HTR-8/SVneo (cell line): Measurements from ENCODE around the gene ACSL3.
"Not testable (repeated sequence)": the region's sequence is repeated elsewhere in the genome, so short reads cannot be mapped to it uniquely, and the experiment has no call there.

ENCODE experiments used
- DNase-seq: peaks from one replicate; pipeline ENCODE4 v3.0.0; 2011; ENCODE audit warnings: low spot score, mixed read lengths; ENCODE audit not compliant: insufficient read length
- FAIRE-seq: peaks from 2 replicates; lab custom pipeline; 2011; peaks lifted over from hg19 to GRCh38; lab: Jason Lieb, UNC

The ACSL3 gene

DNA sequence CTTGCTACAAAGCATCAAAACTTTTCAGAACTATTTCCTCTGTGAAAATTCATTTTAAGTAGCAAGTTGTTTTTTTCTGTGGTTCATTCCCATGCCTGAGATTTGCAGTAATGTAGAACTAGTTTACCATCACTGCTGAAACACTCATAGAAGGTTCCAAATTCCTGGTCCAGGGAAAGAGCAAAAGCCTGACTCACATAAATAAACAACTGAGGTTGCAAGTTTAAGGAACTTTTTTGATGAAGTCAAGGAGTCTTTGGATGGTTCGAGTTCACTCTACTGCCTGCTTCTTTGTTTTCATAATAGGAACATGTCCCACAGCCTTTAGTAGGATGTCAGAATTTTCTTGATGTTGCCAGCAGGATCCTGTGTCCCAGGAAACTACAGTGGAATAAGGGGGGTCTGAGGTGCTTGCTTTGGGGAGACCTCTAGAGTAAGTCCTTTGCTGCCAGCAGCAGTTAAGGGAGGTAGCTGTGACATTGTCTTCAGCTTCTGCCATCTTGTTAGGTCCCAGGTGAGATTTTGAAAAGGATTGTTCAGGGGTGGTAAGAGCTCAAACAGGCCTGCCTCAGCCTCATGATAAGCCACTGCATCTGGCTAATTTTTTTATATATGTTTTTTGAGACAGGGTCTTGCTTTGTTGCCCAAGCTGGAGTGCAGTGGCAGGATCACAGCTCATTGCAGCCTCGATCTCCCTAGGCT, 43.9 kb downstream of the ACSL3 start:
- DNase-seq (no peak), FAIRE-seq (no peak)

- FAIRE-seq = no peak
- no peak for DNase-seq
Observed at GRCh38 chr2:222907048-222907447, 46.2 kb downstream of the ACSL3 start.

GRCh38 chr2:222907790-222908441, 47.1 kb downstream of the ACSL3 start:
- DNase-seq = no peak
- FAIRE-seq = no peak

GRCh38 chr2:222909286-222909685, 48.5 kb downstream of the ACSL3 start:
- FAIRE-seq (peak; percentile 42), DNase-seq (no peak)

DNA sequence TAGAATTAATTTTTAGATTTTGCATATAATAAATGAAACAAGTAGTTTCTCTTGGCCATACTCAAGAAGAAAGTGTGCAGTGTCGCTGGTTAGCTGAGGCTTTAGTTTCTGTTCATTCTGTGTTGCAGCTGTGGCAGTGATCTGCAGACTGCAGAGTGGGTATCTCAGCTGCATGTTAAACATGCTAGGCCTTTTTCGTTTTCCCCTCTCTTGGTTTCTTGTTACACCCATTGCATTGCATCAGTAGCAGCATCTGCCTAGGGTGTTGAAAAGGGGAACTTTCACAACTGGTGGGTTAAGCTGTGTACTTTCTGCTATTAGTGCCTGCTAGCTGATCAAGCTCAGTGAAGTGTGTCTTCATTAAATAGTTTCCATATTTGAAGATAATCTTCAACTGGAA, 51.3 kb downstream of the ACSL3 start:
- DNase-seq (no peak), FAIRE-seq (no peak)

DNA sequence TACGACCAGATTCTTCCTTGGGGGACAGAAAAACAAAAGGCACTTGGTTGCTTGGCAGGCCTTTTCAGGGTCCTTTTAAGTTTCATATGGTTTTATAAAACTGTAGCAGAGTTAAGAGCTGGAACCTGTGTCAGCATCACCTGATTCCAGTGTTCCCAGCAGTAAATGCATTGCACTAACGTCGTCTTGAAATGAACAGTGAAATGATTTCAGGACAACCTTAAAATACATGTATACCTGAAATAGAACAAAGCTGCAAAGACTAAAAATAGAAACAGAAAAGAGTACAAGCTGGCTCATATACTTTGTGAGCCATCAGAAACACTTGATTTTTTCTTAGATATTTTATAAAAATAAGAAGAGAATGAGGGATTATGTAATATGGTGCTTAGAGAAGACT, 51.9 kb downstream of the ACSL3 start:
- FAIRE-seq = no peak
- DNase-seq = no peak

GRCh38 chr2:222915092-222915957, 54.5 kb downstream of the ACSL3 start:
- FAIRE-seq (no peak), DNase-seq (no peak)

DNA sequence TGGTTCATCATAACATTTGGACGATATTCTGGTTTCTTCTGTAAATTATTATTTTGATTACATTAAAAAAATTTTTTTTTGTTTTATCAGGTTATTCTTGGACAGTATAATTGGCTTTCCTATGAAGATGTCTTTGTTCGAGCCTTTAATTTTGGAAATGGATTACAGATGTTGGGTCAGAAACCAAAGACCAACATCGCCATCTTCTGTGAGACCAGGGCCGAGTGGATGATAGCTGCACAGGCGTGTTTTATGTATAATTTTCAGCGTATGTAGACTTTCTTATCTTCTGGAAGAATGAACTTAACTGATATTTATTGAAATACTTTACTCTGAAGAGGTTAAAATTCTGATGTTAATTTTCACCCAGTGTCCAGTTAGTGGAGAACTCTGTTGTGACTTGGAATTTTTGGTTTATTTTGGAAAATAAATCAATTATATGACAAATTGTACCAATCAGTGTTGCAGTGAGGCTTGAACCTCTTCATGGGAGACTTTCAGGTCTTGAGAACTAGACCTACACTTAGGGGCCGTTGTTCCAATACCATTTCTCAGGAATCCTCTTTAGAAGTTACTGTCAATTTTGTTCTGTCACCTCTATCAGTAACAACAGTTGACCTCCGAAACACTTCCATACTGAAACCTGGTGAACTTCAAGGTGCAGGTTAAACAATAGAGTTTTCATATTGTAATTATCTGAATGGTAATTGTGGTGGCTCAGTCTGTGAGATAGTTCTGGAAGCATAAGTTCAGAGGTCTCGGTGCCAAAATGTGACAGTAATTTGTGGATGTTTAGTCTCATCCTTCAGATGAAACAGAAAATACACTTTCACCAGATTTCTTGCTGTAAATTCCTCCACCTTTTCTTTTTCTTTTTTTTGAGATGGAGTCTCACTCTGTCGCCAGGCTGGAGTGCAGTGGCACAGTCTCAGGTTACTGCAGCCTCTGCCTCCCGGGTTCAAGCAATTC, 55.7 kb downstream of the ACSL3 start:
- DNase-seq = no peak
- no peak for FAIRE-seq

DNA sequence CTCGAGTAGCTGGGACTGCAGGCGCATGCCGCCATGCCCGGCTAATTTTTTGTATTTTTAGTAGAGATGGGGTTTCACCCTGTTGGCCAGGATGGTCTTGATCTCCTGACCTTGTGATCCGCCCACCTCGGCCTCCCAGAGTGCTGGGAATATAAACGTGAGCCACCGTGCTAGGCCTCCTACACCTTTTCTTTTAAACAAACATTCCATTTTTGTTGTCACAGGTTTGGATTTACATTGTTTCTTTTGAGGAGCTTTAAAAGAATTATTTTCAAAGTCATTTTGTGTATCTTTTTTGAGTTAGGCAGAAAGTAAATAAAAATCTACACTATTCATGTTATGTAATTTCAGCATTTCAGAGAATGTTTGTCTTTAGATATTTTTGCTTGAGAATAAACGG, 56.4 kb downstream of the ACSL3 start:
- FAIRE-seq, DNase-seq: not testable (repeated sequence)

- peak; percentile 96 for FAIRE-seq
- DNase-seq = peak; percentile 79
Observed at GRCh38 chr2:222919841-222920526, 59.1 kb downstream of the ACSL3 start.

GRCh38 chr2:222920657-222921186, 59.9 kb downstream of the ACSL3 start:
- FAIRE-seq (no peak), DNase-seq (no peak)

DNA sequence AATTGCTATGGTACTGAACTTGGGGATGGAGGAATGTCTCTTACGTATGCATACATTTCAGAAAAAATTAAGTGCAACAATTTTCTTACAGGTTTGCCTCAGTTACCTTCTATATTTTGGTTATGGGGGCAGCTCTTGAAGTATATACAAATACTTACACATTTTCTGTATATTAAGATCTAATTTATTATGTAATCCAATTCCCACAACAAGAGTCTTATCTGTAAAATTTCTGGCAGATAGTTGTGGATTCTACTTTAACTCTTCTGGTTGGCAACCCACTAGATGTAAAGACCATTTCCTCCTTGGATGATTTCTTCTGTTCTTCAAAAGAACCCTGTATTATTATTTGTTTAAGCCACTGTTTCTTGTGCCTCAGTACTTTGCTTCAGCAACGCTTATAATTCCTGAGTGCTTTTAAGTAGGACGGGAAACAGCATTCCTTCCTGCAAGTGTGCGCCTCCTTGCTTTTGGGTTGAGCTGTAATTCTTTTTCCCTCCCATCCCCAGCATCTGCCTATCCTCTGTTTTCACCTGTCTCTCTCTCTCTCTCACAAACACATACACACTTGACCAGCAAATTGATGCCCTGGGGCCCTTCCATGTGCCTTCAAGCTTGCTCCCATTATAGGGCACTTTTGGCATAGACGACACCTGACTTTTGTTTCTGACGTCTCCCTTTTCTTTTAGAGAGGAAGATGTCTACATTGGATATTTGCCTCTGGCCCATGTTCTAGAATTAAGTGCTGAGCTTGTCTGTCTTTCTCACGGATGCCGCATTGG, 61.4 kb downstream of the ACSL3 start:
- no peak for DNase-seq
- FAIRE-seq = no peak

GRCh38 chr2:222926915-222927314, 66.1 kb downstream of the ACSL3 start:
- FAIRE-seq (no peak), DNase-seq (no peak)

DNA sequence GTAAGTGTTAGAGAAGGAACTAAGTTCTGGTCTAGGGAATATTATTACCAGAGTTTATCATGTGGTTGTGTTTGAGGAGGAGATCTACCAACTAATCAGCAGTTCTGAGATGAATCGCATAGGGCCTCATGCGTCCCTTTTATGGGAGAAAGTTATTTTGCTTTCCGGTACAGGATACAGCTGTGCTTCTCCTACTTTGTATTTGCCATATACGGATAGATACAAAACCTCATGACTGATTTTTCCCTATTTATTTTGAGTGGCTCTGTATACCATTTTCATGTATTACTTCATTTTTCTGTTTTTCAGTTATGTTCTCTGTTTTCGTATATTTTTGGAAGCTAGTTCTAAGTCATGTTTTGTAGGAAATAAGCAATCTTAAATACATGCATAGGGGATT, 66.8 kb downstream of the ACSL3 start:
- no peak for FAIRE-seq

DNA sequence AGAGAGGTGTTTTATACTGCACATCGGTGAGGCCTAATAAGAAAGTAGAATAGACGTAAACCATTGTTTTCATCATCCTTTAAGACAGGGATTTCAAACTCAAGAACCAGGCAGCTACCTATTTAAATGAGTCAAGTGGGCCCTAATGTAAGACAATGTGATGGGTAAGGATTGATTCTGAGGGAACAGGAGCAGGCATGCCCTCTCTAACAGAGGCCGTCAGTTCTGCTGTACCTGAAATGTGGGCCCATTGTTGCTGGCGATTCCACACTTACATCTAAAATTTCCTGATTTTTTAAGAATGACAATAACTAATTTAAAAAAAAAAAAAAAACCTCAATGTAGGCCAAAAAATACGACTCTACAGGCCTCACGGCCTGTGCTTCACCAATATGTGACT, 67.5 kb downstream of the ACSL3 start:
- no peak for FAIRE-seq
- no peak for DNase-seq

More for the DNA sequence above, 66.8 kb downstream of the ACSL3 start:
- DNase-seq = no peak

- FAIRE-seq (no peak), DNase-seq (no peak)
Observed at GRCh38 chr2:222930862-222931261, 70.0 kb downstream of the ACSL3 start.

DNA sequence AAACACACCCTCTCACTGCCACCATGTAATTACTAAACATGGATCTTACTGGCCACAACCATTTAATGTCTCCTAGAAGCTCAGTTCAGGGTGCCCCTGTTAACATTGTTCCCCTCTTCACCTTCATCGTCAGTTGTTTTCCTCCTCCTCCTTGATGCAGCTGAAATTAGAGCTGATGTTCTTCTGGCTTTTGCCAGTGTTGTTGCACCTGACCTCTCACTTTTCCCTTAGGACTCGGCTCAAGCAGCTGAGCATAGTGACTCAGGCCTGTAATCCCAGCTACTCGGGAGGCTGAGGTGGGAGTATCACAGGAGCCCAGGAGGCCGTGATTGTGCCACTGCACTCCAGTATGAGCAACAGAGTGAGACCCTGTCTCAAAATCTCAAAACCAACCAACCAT, 70.8 kb downstream of the ACSL3 start:
- no peak for FAIRE-seq

DNA sequence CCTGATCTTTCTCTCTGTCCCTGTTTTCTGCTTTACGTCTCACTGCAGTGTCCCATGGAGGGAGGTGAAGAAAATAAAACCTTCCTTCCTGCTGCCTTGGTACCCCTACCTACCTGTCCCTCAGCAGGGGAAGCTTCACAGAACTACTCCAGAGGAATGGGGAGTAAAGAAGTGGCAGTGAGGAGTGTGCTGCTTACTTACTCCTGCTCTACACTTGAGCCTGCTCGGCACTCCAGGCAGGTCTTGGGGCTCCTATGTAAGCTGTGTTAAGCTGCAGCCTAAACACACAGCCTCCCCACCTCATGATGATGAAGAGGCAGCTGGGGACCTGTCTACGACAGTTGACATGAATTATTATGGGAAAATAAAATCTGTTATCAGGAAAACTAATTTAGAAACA, 72.6 kb downstream of the ACSL3 start:
- no peak for DNase-seq

More for the DNA sequence above, 70.8 kb downstream of the ACSL3 start:
- no peak for DNase-seq

More for the DNA sequence above, 72.6 kb downstream of the ACSL3 start:
- no peak for FAIRE-seq
